ENCODE measurements around the gene HES2.
"Not testable (repeated sequence)": the region's sequence is repeated elsewhere in the genome, so short reads cannot be mapped to it uniquely, and the experiment has no call there.

HES2 gene

DNA sequence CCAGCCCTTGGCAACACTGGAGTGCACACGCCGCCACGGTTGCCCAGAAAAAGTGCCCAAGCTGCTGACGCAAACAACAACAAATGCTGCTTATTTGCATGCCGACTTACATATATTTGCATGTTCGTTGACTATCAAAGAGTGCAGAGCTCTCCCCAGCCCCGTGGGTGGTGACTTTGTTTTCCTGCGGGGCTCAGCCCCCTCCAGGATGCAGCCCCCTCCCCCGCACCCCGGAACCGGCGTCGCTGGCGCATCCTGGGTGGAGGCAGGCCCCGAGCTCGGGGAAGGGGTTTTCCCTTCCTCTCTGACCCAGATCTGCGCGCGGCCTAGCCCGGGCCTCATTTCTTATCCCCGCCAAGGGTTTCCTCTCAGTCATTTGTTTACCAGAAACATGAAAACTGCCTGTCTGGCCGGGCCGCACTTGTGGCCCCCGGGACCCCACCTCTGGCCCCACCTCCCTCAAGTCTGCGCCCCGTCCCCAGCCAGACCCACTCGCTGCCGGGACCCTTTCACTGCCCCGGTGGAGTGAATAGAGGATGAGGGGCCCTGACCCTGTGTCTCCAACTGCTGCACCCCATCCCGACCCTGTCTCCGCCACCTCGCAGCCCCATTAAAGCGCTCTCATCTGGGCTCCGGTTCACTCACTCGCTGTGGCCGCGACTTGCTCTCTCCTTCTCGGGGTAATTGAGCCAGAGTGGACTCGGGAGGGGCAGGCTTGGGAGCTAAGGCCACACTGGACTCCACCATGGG is 40.8 kb upstream of the HES2 start:
- Histone ChIP-seq H2AFZ (ENCODE audit: low read depth, low read length, severe bottlenecking) (no peak overlapping the region), H3K9me3 (ENCODE audit: insufficient read depth, low read length) (no peaks in the 10 kb centered on the region), H3K27me3 (ENCODE audit: low read length) (no peaks in the 10 kb centered on the region), H3K4me2 (ENCODE audit: low read depth, low read length, poor library complexity, severe bottlenecking) (no peak overlapping the region), H3K9ac (ENCODE audit: low read length) (no peak overlapping the region), H3K36me3 (ENCODE audit: low read length) (no peaks in the 10 kb centered on the region), H3K4me3 (ENCODE audit: insufficient read depth, low read length, poor library complexity, severe bottlenecking) (no peak overlapping the region), H3K79me2 (ENCODE audit: insufficient read depth, low read length) (no peaks in the 10 kb centered on the region), H3K9me2 (replicated peaks; ENCODE audit: insufficient read depth, low read length) (no peaks in the 10 kb centered on the region), H4K20me1 (ENCODE audit: low read depth, low read length) (no peaks in the 10 kb centered on the region), H3F3A (ENCODE audit: insufficient read depth) (no peaks in the 10 kb centered on the region), H3K27ac (ENCODE audit: low read depth, low read length) (no peak overlapping the region)
- TF ChIP-seq EZH2phosphoT487 (conservative IDR thresholded peaks at IDR 0.05; ENCODE audit: low read length), result no peak
- TF ChIP-seq, protein P1, sequence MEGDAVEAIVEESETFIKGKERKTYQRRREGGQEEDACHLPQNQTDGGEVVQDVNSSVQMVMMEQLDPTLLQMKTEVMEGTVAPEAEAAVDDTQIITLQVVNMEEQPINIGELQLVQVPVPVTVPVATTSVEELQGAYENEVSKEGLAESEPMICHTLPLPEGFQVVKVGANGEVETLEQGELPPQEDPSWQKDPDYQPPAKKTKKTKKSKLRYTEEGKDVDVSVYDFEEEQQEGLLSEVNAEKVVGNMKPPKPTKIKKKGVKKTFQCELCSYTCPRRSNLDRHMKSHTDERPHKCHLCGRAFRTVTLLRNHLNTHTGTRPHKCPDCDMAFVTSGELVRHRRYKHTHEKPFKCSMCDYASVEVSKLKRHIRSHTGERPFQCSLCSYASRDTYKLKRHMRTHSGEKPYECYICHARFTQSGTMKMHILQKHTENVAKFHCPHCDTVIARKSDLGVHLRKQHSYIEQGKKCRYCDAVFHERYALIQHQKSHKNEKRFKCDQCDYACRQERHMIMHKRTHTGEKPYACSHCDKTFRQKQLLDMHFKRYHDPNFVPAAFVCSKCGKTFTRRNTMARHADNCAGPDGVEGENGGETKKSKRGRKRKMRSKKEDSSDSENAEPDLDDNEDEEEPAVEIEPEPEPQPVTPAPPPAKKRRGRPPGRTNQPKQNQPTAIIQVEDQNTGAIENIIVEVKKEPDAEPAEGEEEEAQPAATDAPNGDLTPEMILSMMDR (IDR thresholded peaks at IDR 0.05; ENCODE audit: insufficient read depth, low read length, poor library complexity, severe bottlenecking), result no peak

DNA sequence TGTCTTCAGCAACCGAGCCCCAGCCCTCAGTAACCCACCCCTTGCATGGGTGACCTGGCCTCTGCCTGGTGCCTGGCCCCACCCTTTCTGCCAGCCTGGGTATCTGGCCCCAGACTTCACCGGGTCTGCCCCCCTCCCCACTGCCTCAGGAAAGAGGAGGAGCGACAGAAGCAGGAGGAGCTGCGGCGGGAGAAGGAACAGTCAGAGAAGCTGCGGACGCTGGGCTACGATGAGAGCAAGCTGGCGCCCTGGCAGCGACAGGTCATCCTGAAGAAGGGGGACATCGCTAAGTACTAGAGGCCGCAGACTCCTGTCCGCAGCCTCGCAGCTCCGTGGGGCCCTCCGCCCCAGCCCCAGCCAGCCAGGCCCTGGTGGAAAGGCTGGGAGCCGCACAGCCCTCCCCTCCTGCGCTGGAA is 40.1 kb upstream of the HES2 start:
- H3K4me3 ChIP-seq (ENCODE audit: insufficient read depth, low read length, poor library complexity, severe bottlenecking), result no peak overlapping the region
- TF ChIP-seq, protein P1 (IDR thresholded peaks at IDR 0.05; ENCODE audit: insufficient read depth, low read length, poor library complexity, severe bottlenecking), result no peak
- TF ChIP-seq EZH2phosphoT487 (conservative IDR thresholded peaks at IDR 0.05; ENCODE audit: low read length), result no peak
- H3K9me2 ChIP-seq (replicated peaks; ENCODE audit: insufficient read depth, low read length), result no peaks in the 10 kb centered on the region
- H3K27me3 ChIP-seq (ENCODE audit: low read length), result no peaks in the 10 kb centered on the region
- H3F3A ChIP-seq (ENCODE audit: insufficient read depth), result no peaks in the 10 kb centered on the region
- H3K9ac ChIP-seq (ENCODE audit: low read length), result no peak overlapping the region
- no peaks in the 10 kb centered on the region for H3K36me3 ChIP-seq (ENCODE audit: low read length)
- no peak overlapping the region for H2AFZ ChIP-seq (ENCODE audit: low read depth, low read length, severe bottlenecking)
- H4K20me1 ChIP-seq (ENCODE audit: low read depth, low read length), result no peaks in the 10 kb centered on the region
- no peaks in the 10 kb centered on the region for H3K9me3 ChIP-seq (ENCODE audit: insufficient read depth, low read length)
- H3K79me2 ChIP-seq (ENCODE audit: insufficient read depth, low read length), result no peaks in the 10 kb centered on the region
- H3K4me2 ChIP-seq (ENCODE audit: low read depth, low read length, poor library complexity, severe bottlenecking), result no peak overlapping the region
- H3K27ac ChIP-seq (ENCODE audit: low read depth, low read length), result no peak overlapping the region

DNA sequence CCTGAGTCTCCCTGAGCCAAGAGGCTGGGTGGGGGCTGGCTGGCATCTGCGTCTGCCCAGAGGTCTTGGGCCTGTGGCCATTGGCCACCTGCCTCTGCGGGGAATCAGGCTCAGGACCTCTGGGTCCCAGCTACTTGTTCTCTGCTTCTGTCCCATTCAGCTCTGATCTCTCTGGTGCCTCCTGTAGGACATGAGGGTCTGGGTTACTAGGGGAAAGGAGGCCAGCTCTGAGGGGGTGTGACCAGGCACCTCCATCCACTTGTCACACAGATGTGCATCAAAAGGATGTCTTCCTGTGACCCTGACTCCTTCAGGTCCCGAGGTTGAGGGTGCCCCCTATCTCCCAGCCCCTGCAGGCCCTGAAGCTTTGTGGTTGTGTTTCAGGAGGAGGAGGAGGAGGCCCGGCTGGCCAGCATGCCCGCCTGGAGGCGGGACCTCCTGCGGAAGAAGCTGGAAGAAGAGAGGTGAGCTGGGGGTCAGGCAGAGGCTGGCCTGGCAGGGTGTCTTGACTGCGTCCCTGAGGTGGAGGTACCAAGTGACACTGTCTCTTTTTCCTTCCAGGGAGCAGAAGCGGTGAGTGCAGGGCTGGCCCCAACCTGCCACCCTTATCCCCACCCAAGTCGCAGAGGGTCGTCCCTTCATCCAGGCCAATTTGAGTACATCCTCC is 37.2 kb upstream of the HES2 start:
- Histone ChIP-seq H3K9ac (ENCODE audit: low read length) (no peak overlapping the region), H3K9me2 (replicated peaks; ENCODE audit: insufficient read depth, low read length) (no peaks in the 10 kb centered on the region), H3F3A (ENCODE audit: insufficient read depth) (no peaks in the 10 kb centered on the region), H3K4me3 (ENCODE audit: insufficient read depth, low read length, poor library complexity, severe bottlenecking) (no peak overlapping the region), H3K27me3 (ENCODE audit: low read length) (no peaks in the 10 kb centered on the region), H2AFZ (ENCODE audit: low read depth, low read length, severe bottlenecking) (no peak overlapping the region), H3K36me3 (ENCODE audit: low read length) (no peaks in the 10 kb centered on the region), H4K20me1 (ENCODE audit: low read depth, low read length) (no peaks in the 10 kb centered on the region), H3K4me2 (ENCODE audit: low read depth, low read length, poor library complexity, severe bottlenecking) (no peak overlapping the region), H3K9me3 (ENCODE audit: insufficient read depth, low read length) (no peaks in the 10 kb centered on the region), H3K27ac (ENCODE audit: low read depth, low read length) (no peak overlapping the region), H3K79me2 (ENCODE audit: insufficient read depth, low read length) (no peaks in the 10 kb centered on the region)
- TF ChIP-seq EZH2phosphoT487 (conservative IDR thresholded peaks at IDR 0.05; ENCODE audit: low read length), result no peak
- TF ChIP-seq, protein P1 (IDR thresholded peaks at IDR 0.05; ENCODE audit: insufficient read depth, low read length, poor library complexity, severe bottlenecking), result no peak

DNA sequence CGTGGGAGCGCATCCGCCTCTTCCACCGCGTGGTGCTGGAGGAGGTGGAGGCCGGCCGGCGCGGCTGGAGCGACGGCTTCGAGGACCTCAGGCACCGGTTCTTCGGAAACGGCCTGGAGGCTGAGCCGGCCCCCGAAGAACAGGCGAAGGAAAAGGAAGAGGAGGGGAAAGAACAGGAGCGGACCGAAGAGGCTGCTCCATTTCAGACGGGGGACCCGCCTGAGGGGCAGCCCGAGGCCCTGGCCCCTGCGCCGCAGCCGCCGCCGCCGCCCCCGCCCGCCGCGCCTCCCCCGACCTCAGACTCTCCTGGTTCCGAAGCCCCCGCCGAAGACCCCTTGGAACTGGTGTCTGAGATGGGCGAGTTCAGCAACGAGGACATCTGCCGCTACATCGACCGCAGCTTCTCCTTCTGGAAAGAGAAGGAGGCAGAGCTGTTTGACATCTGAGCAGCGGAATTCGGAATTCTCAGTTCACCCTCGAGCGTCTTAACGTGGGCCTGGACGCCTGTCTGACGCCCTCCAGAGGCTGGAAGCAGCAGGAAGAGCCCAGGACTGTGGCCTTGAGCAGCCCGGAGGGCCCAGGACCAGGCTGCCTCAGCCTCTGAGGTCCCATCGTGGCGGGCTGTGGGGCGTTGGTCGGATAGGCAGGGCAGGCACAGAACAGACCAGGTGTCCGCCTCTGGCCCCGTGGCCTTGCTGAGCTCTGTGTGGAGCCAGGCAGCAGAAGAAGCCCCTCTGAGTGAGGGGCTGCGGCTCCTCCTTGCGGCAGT is 36.2 kb upstream of the HES2 start:
- H3K79me2 ChIP-seq (ENCODE audit: insufficient read depth, low read length); H2AFZ ChIP-seq (ENCODE audit: low read depth, low read length, severe bottlenecking); H3K4me2 ChIP-seq (ENCODE audit: low read depth, low read length, poor library complexity, severe bottlenecking); H3K27me3 ChIP-seq (ENCODE audit: low read length); H3K4me3 ChIP-seq (ENCODE audit: insufficient read depth, low read length, poor library complexity, severe bottlenecking); H3K9ac ChIP-seq (ENCODE audit: low read length); H3K9me2 ChIP-seq (replicated peaks; ENCODE audit: insufficient read depth, low read length); H3F3A ChIP-seq (ENCODE audit: insufficient read depth); H3K36me3 ChIP-seq (ENCODE audit: low read length); H3K9me3 ChIP-seq (ENCODE audit: insufficient read depth, low read length); H3K27ac ChIP-seq (ENCODE audit: low read depth, low read length); H4K20me1 ChIP-seq (ENCODE audit: low read depth, low read length): not testable (repeated sequence)
